ENCODE results near the gene TENM4. TPM values are rescaled to one million over a fixed set of nuclear protein-coding genes. Genes with fewer than 3 reads are reported as not detected.

Gene TENM4
- polyA plus RNA-seq, 1 donor from 2014 or later, result 16.8 TPM

DNA sequence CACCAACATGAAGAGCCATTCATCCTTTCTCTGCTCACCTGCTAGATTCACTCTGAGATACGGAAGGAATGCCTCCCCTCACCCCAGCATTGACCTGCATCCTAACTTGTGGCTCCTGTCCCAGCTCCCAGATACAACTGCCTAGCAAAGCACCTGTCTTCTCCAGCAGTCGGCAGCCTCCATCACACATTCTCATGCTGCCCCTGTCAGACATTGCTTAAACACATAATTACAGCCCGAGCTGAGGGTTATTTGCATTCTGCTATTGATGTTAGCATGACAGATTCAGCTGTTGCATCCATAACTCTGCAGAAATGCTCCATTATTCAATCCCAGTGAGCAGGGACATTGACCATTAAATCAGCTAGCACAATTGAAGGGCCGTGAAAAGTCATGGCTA, 681.8 kb downstream of the TENM4 start:
- no peak overlapping the region for H2AFZ ChIP-seq (ENCODE audit: low read depth, low read length)
- no peaks in the 10 kb centered on the region for H3F3A ChIP-seq (ENCODE audit: insufficient read depth, low read length, poor library complexity, severe bottlenecking)
- peak overlapping the region; percentile 21 for H3K27ac ChIP-seq (ENCODE audit: low read length)
- peak; percentile 71 for TF ChIP-seq RAD21 (conservative IDR thresholded peaks at IDR 0.05)
- peak; percentile 75 for TF ChIP-seq EP300 (conservative IDR thresholded peaks at IDR 0.05; ENCODE audit: poor library complexity, severe bottlenecking)
- peak; percentile 37 for TF ChIP-seq POLR2AphosphoS5 (IDR thresholded peaks at IDR 0.05)
- TF ChIP-seq SMC3 (conservative IDR thresholded peaks at IDR 0.05; ENCODE audit: poor library complexity), result peak; percentile 66
- TF ChIP-seq EZH2 (IDR thresholded peaks at IDR 0.05; ENCODE audit: borderline replicate concordance, insufficient read depth, low read length, poor library complexity, severe bottlenecking), result no peak
- TF ChIP-seq, protein P1, sequence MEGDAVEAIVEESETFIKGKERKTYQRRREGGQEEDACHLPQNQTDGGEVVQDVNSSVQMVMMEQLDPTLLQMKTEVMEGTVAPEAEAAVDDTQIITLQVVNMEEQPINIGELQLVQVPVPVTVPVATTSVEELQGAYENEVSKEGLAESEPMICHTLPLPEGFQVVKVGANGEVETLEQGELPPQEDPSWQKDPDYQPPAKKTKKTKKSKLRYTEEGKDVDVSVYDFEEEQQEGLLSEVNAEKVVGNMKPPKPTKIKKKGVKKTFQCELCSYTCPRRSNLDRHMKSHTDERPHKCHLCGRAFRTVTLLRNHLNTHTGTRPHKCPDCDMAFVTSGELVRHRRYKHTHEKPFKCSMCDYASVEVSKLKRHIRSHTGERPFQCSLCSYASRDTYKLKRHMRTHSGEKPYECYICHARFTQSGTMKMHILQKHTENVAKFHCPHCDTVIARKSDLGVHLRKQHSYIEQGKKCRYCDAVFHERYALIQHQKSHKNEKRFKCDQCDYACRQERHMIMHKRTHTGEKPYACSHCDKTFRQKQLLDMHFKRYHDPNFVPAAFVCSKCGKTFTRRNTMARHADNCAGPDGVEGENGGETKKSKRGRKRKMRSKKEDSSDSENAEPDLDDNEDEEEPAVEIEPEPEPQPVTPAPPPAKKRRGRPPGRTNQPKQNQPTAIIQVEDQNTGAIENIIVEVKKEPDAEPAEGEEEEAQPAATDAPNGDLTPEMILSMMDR (IDR thresholded peaks at IDR 0.05; ENCODE audit: poor library complexity, severe bottlenecking), result peak; percentile 62
- H3K9me2 ChIP-seq (ENCODE audit: insufficient read depth, low read length), result no peaks in the 10 kb centered on the region
- no peaks in the 10 kb centered on the region for H3K27me3 ChIP-seq (ENCODE audit: insufficient read depth, low read depth, low read length)
- no peaks in the 10 kb centered on the region for H4K20me1 ChIP-seq (ENCODE audit: insufficient read depth)
- no peaks in the 10 kb centered on the region for H3K9me3 ChIP-seq (ENCODE audit: low read length)
- H3K9ac ChIP-seq (ENCODE audit: low read length), result no peak overlapping the region
- H3K36me3 ChIP-seq (ENCODE audit: insufficient read depth, low read length), result peaks cover 10% of the 10 kb centered on the region
- no peaks in the 10 kb centered on the region for H3K79me2 ChIP-seq (replicated peaks; ENCODE audit: insufficient read depth, low read length)
- no peak overlapping the region for H3K4me2 ChIP-seq (ENCODE audit: low read length)
- peak overlapping the region; percentile 17 for H3K4me3 ChIP-seq (ENCODE audit: low read length)

DNA sequence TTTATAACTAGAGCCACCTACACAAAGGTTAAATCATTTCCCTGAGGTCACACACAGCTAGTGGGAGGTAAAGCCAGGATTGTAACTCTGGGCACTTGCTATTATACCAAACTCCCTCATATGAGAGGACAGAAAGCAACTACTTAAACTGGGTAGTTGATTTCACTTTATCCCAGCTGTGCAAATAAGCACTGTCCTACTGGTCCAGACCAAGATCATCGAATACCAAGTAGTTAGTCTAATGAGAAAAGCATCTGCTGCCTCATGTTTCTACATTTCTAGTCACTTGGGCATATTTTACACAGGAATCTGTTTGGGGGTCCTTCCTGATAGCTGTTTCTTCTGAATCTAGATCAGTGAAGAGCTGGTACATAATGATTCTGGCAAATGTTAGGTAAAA, 687.5 kb downstream of the TENM4 start:
- H3K9me3 ChIP-seq (ENCODE audit: low read length), result no peaks in the 10 kb centered on the region
- H2AFZ ChIP-seq (ENCODE audit: low read depth, low read length), result no peak overlapping the region
- peaks cover 10% of the 10 kb centered on the region for H3K36me3 ChIP-seq (ENCODE audit: insufficient read depth, low read length)
- H3K27ac ChIP-seq (ENCODE audit: low read length), result no peak overlapping the region
- no peak overlapping the region for H3K9ac ChIP-seq (ENCODE audit: low read length)
- H4K20me1 ChIP-seq (ENCODE audit: insufficient read depth), result no peaks in the 10 kb centered on the region
- H3K4me3 ChIP-seq (ENCODE audit: low read length), result no peak overlapping the region
- no peaks in the 10 kb centered on the region for H3F3A ChIP-seq (ENCODE audit: insufficient read depth, low read length, poor library complexity, severe bottlenecking)
- no peaks in the 10 kb centered on the region for H3K79me2 ChIP-seq (replicated peaks; ENCODE audit: insufficient read depth, low read length)
- TF ChIP-seq POLR2AphosphoS5 (IDR thresholded peaks at IDR 0.05) (no peak), SMC3 (conservative IDR thresholded peaks at IDR 0.05; ENCODE audit: poor library complexity) (no peak)
- no peaks in the 10 kb centered on the region for H3K27me3 ChIP-seq (ENCODE audit: insufficient read depth, low read depth, low read length)
- H3K4me2 ChIP-seq (ENCODE audit: low read length), result no peak overlapping the region
- no peaks in the 10 kb centered on the region for H3K9me2 ChIP-seq (ENCODE audit: insufficient read depth, low read length)

- no peak overlapping the region for H2AFZ ChIP-seq (ENCODE audit: low read depth, low read length)
- no peaks in the 10 kb centered on the region for H3K9me2 ChIP-seq (ENCODE audit: insufficient read depth, low read length)
- H4K20me1 ChIP-seq (ENCODE audit: insufficient read depth), result no peaks in the 10 kb centered on the region
- H3K36me3 ChIP-seq (ENCODE audit: insufficient read depth, low read length), result peaks cover 10% of the 10 kb centered on the region
- no peaks in the 10 kb centered on the region for H3K27me3 ChIP-seq (ENCODE audit: insufficient read depth, low read depth, low read length)
- no peak overlapping the region for H3K4me2 ChIP-seq (ENCODE audit: low read length)
- no peak overlapping the region for H3K4me3 ChIP-seq (ENCODE audit: low read length)
- no peaks in the 10 kb centered on the region for H3K9me3 ChIP-seq (ENCODE audit: low read length)
- no peaks in the 10 kb centered on the region for H3F3A ChIP-seq (ENCODE audit: insufficient read depth, low read length, poor library complexity, severe bottlenecking)
- H3K27ac ChIP-seq (ENCODE audit: low read length), result no peak overlapping the region
- no peaks in the 10 kb centered on the region for H3K79me2 ChIP-seq (replicated peaks; ENCODE audit: insufficient read depth, low read length)
- H3K9ac ChIP-seq (ENCODE audit: low read length), result no peak overlapping the region
- TF ChIP-seq POLR2AphosphoS5 (IDR thresholded peaks at IDR 0.05) (no peak), MXI1 (conservative IDR thresholded peaks at IDR 0.05; ENCODE audit: poor library complexity, severe bottlenecking) (no peak), TAF1 (IDR thresholded peaks at IDR 0.05; ENCODE audit: low read depth) (no peak), EP300 (conservative IDR thresholded peaks at IDR 0.05; ENCODE audit: poor library complexity, severe bottlenecking) (no peak)
- TF ChIP-seq, protein P2, sequence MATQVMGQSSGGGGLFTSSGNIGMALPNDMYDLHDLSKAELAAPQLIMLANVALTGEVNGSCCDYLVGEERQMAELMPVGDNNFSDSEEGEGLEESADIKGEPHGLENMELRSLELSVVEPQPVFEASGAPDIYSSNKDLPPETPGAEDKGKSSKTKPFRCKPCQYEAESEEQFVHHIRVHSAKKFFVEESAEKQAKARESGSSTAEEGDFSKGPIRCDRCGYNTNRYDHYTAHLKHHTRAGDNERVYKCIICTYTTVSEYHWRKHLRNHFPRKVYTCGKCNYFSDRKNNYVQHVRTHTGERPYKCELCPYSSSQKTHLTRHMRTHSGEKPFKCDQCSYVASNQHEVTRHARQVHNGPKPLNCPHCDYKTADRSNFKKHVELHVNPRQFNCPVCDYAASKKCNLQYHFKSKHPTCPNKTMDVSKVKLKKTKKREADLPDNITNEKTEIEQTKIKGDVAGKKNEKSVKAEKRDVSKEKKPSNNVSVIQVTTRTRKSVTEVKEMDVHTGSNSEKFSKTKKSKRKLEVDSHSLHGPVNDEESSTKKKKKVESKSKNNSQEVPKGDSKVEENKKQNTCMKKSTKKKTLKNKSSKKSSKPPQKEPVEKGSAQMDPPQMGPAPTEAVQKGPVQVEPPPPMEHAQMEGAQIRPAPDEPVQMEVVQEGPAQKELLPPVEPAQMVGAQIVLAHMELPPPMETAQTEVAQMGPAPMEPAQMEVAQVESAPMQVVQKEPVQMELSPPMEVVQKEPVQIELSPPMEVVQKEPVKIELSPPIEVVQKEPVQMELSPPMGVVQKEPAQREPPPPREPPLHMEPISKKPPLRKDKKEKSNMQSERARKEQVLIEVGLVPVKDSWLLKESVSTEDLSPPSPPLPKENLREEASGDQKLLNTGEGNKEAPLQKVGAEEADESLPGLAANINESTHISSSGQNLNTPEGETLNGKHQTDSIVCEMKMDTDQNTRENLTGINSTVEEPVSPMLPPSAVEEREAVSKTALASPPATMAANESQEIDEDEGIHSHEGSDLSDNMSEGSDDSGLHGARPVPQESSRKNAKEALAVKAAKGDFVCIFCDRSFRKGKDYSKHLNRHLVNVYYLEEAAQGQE (IDR thresholded peaks at IDR 0.05; ENCODE audit: borderline replicate concordance), result no peak
- TF ChIP-seq, protein P1 (IDR thresholded peaks at IDR 0.05; ENCODE audit: poor library complexity, severe bottlenecking), result no peak
Measured at GRCh38 chr11:78752494-78752893, 688.3 kb downstream of the TENM4 start.
